Osteocyte (in vitro differentiated cells): ENCODE measurements around the gene ACCS. TPM values are rescaled to one million over a fixed set of nuclear protein-coding genes. Genes with fewer than 3 reads are reported as not detected.

Experiments
- DNase-seq: peaks from one replicate; pipeline ENCODE4 v3.0.0; 2021; ENCODE audit warnings: mixed read lengths; ENCODE audit not compliant: unreplicated experiment; ENCODE audit errors: extremely low spot score
- H3K27ac Mint-ChIP-seq: one replicate; pipeline ENCODE4 v1.8.0; 2021; ENCODE audit warnings: mild to moderate bottlenecking, mixed read lengths; ENCODE audit not compliant: unreplicated experiment
- H3K27me3 Mint-ChIP-seq: one replicate; pipeline ENCODE4 v1.8.0; 2021; ENCODE audit warnings: mixed read lengths; ENCODE audit not compliant: unreplicated experiment
- H3K36me3 Mint-ChIP-seq: one replicate; pipeline ENCODE4 v1.8.0; 2021; ENCODE audit warnings: mixed read lengths; ENCODE audit not compliant: unreplicated experiment
- H3K4me1 Mint-ChIP-seq: one replicate; pipeline ENCODE4 v1.8.0; 2021; ENCODE audit warnings: mixed read lengths; ENCODE audit not compliant: unreplicated experiment
- H3K4me3 Mint-ChIP-seq: one replicate; pipeline ENCODE4 v1.8.0; 2021; ENCODE audit warnings: mild to moderate bottlenecking, moderate library complexity, mixed read lengths; ENCODE audit not compliant: unreplicated experiment
- H3K9me3 Mint-ChIP-seq: one replicate; pipeline ENCODE4 v1.8.0; 2021; ENCODE audit warnings: mixed read lengths; ENCODE audit not compliant: unreplicated experiment
- total RNA-seq: library from RNA; stranded (reverse); gene quantifications from 2 replicates; pipeline ENCODE4 v1.2.1, GENCODE V29; 2021
- TF ChIP-seq, protein P1 (sequence below): fragments of 200-600 bp; sonication (generic); IDR thresholded peaks from 2 replicates; pipeline ENCODE4 v1.5.0; 2021; ENCODE audit warnings: antibody characterized with exemption, mild to moderate bottlenecking, moderate library complexity

ACCS gene
- total RNA-seq, 1 donor from 2014 or later = 4.3 TPM

DNA sequence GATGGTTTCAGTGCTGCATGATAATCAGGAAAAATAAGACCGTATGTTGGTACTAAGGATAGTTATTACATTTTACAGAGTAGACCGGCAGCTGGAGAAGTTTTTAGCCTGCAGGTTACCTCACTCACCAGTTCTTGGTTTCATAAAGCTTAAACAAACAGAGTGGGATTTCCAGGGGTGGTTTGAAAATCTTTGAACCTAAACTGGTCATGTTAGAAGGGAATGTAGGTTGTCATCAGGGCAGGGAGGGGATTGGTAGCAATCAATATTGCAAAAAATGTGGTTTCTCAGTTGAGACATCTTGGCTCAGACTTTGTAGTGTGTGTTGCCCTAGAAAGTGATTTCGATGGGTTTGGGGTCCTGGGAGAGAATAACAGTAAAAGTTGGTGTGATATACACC lies 46.9 kb downstream of the ACCS start:
- no peaks in the 10 kb centered on the region for H3K4me1 Mint-ChIP-seq
- H3K4me3 Mint-ChIP-seq = no peak overlapping the region
- peaks cover 36% of the 10 kb centered on the region for H3K36me3 Mint-ChIP-seq
- TF ChIP-seq, protein P1, sequence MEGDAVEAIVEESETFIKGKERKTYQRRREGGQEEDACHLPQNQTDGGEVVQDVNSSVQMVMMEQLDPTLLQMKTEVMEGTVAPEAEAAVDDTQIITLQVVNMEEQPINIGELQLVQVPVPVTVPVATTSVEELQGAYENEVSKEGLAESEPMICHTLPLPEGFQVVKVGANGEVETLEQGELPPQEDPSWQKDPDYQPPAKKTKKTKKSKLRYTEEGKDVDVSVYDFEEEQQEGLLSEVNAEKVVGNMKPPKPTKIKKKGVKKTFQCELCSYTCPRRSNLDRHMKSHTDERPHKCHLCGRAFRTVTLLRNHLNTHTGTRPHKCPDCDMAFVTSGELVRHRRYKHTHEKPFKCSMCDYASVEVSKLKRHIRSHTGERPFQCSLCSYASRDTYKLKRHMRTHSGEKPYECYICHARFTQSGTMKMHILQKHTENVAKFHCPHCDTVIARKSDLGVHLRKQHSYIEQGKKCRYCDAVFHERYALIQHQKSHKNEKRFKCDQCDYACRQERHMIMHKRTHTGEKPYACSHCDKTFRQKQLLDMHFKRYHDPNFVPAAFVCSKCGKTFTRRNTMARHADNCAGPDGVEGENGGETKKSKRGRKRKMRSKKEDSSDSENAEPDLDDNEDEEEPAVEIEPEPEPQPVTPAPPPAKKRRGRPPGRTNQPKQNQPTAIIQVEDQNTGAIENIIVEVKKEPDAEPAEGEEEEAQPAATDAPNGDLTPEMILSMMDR = no peak
- no peak for DNase-seq
- H3K27ac Mint-ChIP-seq = no peak overlapping the region
- no peaks in the 10 kb centered on the region for H3K9me3 Mint-ChIP-seq
- no peaks in the 10 kb centered on the region for H3K27me3 Mint-ChIP-seq

DNA sequence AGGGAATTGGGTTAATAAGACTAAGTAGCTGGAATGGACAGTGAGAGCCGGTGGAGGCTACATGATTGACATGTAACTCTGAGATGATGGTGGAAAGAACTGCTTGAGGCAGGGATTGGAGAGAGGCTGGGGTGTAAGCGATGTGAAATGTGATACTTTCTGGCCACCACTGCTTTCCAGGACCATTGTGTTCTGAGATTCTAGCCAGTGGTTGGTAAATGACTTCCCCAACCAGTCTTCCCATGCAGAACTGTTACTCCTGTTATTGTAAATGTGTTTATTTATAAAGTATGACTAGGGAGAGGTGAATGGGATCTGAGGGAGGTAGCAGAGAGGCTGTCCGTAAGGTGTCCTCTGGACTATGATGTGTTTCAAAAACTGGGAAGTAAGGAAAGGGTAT lies 47.5 kb downstream of the ACCS start:
- H3K27me3 Mint-ChIP-seq = no peaks in the 10 kb centered on the region
- H3K4me1 Mint-ChIP-seq = no peaks in the 10 kb centered on the region
- H3K9me3 Mint-ChIP-seq = no peaks in the 10 kb centered on the region
- H3K36me3 Mint-ChIP-seq = peaks cover 34% of the 10 kb centered on the region
- TF ChIP-seq, protein P1 = no peak
- no peak overlapping the region for H3K4me3 Mint-ChIP-seq
- H3K27ac Mint-ChIP-seq = no peak overlapping the region
- DNase-seq = no peak

DNA sequence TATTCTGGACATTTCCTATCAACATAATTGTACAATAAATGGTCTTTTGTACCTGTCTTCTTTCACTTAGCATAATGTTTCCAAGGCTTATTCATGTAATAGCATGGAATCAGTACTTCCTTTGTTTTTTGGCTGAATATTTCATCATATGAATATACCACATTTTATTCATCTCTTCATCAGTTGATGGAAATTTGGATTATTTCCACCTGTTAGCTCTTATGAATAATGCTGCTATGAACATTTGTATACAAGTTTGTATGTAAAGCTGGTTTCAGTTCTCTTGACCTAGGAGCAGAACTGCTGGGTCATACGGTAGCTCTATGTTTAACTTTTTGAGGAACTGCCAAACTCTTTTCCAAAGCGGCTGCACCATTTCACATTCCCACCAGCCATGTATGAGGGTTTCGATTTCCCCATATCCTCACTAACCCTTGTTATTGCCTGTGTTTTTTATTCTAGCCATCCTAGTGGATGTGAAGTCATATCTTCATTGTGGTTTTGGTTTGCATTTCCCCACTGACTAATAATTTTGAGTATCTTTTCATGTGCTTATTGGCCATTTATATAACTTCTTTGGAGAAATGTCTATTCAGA lies 50.3 kb downstream of the ACCS start:
- Mint-ChIP-seq H3K27me3 (no peaks in the 10 kb centered on the region), H3K4me3 (no peak overlapping the region), H3K9me3 (no peaks in the 10 kb centered on the region), H3K4me1 (no peaks in the 10 kb centered on the region), H3K36me3 (peaks cover 39% of the 10 kb centered on the region), H3K27ac (no peak overlapping the region)
- no peak for DNase-seq
- TF ChIP-seq, protein P1 = no peak

DNA sequence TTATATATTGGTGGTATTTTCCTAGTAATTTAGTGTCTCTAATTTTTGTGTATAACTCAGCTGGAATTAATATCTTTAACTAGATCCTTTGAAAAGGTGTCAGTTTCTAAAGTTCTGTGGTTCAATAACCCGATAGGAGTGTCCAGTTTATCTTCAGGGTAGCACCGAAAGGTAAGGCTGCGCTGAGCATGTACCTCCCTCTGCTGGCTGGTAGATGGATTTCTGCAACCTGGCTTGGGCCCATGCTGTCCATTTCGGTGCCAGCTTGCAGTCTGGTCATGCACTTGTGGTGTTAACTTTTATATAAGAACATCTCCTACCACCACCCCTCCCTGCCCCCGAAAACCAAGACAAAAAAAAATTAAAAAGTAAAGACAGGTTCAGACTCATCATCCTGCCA lies 54.1 kb downstream of the ACCS start:
- Mint-ChIP-seq H3K4me3 (no peak overlapping the region), H3K27ac (no peak overlapping the region), H3K4me1 (no peaks in the 10 kb centered on the region), H3K36me3 (peaks cover 31% of the 10 kb centered on the region), H3K9me3 (no peaks in the 10 kb centered on the region), H3K27me3 (no peaks in the 10 kb centered on the region)
- no peak for DNase-seq
- TF ChIP-seq, protein P1 = peak; percentile 33

DNA sequence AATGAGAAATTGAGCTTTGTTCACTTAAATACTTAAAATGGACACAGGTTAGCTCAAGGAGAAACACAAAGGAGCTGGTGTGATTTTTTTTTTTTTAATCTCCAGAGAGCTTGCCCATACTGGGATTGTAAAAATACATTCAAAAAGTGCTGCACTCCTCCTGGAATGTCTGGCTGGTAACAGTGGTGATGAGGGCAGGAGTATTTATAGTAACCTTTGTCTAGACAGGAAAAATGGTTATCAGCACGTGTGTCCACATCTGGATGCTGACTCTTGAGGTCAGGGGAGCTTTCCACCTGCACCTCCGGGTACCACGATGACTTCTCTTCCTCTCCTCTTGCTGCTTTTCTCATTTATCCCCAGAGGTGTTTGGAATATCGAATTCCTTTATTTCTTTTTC lies 59.5 kb downstream of the ACCS start:
- Mint-ChIP-seq H3K36me3 (peaks cover 26% of the 10 kb centered on the region), H3K9me3 (no peaks in the 10 kb centered on the region), H3K4me3 (no peak overlapping the region), H3K4me1 (peaks cover 3% of the 10 kb centered on the region), H3K27ac (no peak overlapping the region), H3K27me3 (no peaks in the 10 kb centered on the region)
- TF ChIP-seq, protein P1 = no peak
- DNase-seq = no peak
